H1 (cell line): Measurements from ENCODE around the gene HIP1.

ENCODE experiments used
- CEBPB ChIP-seq: IDR thresholded peaks from 2 replicates; pipeline ENCODE4 v1.6.1; 2012; ENCODE audit warnings: low read depth, low read length
- CHD7 ChIP-seq: fragments of 300-600 bp; sonication (generic); IDR thresholded peaks from 2 replicates; pipeline ENCODE4 v1.7.1; 2012; ENCODE audit warnings: low read length, moderate library complexity, mild to moderate bottlenecking, inconsistent platforms; ENCODE audit not compliant: insufficient replicate concordance
- CTCF ChIP-seq, 3 experiments: IDR thresholded peaks; 1 replicate in 2 of 3; 2 replicates in 1 of 3; pipeline versions ENCODE4 v1.5.1 to v1.6.1; 2011; ENCODE audit warnings: low read length in 3 of 3, mild to moderate bottlenecking in 3 of 3, inconsistent platforms in 2 of 3, low read depth in 1 of 3, moderate library complexity in 1 of 3; ENCODE audit not compliant: insufficient read depth in 1 of 3; ENCODE audit errors: control extremely low read depth in 1 of 3
- FOSL1 ChIP-seq: IDR thresholded peaks from 2 replicates; pipeline ENCODE4 v1.6.1; 2011; ENCODE audit warnings: mild to moderate bottlenecking, low read depth, low read length, moderate library complexity; ENCODE audit not compliant: insufficient read depth
- POU5F1 ChIP-seq: IDR thresholded peaks from 2 replicates; pipeline ENCODE4 v1.6.1; 2011; ENCODE audit warnings: low read depth, mild to moderate bottlenecking, low read length, moderate library complexity
- SP2 ChIP-seq: IDR thresholded peaks from 2 replicates; pipeline ENCODE4 v1.6.1; 2012; ENCODE audit warnings: mild to moderate bottlenecking, low read length, inconsistent platforms
- TCF12 ChIP-seq: IDR thresholded peaks from 2 replicates; pipeline ENCODE4 v1.6.1; 2011; ENCODE audit warnings: low read depth, mild to moderate bottlenecking, low read length
- TEAD4 ChIP-seq: IDR thresholded peaks from 2 replicates; pipeline ENCODE4 v1.6.1; 2012; ENCODE audit warnings: low read depth, low read length, inconsistent platforms, mixed read lengths
- USF2 ChIP-seq: IDR thresholded peaks from 2 replicates; pipeline ENCODE4 v1.6.1; 2011; ENCODE audit warnings: low read length, improper control_type of control experiment
- TF ChIP-seq, protein P1 (sequence below): IDR thresholded peaks from 2 replicates; pipeline ENCODE4 v1.6.1; 2012; ENCODE audit warnings: inconsistent platforms

DNA sequence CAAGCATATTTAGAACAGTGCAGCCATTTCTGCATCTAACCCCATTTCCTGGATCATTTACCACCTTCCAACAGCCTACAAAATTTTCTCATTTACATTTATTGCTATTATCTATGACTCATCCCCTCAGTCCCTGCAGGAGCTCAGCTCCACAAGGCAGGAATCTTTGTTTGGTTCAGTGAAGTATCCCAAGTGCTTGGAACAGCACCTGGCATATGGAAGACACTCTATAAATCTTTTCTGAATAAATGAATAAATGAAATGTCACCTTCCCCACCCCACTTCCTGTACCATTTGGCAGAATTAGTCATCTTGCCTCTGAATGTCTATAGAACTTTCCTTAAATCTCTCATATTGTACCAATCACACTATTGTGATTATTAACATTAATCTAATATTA lies 110.7 kb downstream of the HIP1 start:
- TF ChIP-seq SP2 (no peak), TCF12 (no peak), CTCF (IDR thresholded peaks at IDR 0.05; ENCODE audit: control extremely low read depth in 1 of 3, insufficient read depth in 1 of 3, low read depth in 1 of 3, low read length in 3 of 3) (no peak), CHD7 (no peak), TEAD4 (no peak), POU5F1 (no peak), USF2 (no peak), FOSL1 (no peak), CEBPB (no peak)
- TF ChIP-seq, protein P1, sequence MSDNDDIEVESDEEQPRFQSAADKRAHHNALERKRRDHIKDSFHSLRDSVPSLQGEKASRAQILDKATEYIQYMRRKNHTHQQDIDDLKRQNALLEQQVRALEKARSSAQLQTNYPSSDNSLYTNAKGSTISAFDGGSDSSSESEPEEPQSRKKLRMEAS, result no peak
